ENCODE measurements around the gene STK36. TPM values are rescaled to one million over a fixed set of nuclear protein-coding genes. Genes with fewer than 3 reads are reported as not detected.

Gene STK36, protein sequence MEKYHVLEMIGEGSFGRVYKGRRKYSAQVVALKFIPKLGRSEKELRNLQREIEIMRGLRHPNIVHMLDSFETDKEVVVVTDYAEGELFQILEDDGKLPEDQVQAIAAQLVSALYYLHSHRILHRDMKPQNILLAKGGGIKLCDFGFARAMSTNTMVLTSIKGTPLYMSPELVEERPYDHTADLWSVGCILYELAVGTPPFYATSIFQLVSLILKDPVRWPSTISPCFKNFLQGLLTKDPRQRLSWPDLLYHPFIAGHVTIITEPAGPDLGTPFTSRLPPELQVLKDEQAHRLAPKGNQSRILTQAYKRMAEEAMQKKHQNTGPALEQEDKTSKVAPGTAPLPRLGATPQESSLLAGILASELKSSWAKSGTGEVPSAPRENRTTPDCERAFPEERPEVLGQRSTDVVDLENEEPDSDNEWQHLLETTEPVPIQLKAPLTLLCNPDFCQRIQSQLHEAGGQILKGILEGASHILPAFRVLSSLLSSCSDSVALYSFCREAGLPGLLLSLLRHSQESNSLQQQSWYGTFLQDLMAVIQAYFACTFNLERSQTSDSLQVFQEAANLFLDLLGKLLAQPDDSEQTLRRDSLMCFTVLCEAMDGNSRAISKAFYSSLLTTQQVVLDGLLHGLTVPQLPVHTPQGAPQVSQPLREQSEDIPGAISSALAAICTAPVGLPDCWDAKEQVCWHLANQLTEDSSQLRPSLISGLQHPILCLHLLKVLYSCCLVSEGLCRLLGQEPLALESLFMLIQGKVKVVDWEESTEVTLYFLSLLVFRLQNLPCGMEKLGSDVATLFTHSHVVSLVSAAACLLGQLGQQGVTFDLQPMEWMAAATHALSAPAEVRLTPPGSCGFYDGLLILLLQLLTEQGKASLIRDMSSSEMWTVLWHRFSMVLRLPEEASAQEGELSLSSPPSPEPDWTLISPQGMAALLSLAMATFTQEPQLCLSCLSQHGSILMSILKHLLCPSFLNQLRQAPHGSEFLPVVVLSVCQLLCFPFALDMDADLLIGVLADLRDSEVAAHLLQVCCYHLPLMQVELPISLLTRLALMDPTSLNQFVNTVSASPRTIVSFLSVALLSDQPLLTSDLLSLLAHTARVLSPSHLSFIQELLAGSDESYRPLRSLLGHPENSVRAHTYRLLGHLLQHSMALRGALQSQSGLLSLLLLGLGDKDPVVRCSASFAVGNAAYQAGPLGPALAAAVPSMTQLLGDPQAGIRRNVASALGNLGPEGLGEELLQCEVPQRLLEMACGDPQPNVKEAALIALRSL (N-terminal part only)
- 10 to 100 TPM; 19.0 to 32.3 TPM for total RNA-seq

DNA sequence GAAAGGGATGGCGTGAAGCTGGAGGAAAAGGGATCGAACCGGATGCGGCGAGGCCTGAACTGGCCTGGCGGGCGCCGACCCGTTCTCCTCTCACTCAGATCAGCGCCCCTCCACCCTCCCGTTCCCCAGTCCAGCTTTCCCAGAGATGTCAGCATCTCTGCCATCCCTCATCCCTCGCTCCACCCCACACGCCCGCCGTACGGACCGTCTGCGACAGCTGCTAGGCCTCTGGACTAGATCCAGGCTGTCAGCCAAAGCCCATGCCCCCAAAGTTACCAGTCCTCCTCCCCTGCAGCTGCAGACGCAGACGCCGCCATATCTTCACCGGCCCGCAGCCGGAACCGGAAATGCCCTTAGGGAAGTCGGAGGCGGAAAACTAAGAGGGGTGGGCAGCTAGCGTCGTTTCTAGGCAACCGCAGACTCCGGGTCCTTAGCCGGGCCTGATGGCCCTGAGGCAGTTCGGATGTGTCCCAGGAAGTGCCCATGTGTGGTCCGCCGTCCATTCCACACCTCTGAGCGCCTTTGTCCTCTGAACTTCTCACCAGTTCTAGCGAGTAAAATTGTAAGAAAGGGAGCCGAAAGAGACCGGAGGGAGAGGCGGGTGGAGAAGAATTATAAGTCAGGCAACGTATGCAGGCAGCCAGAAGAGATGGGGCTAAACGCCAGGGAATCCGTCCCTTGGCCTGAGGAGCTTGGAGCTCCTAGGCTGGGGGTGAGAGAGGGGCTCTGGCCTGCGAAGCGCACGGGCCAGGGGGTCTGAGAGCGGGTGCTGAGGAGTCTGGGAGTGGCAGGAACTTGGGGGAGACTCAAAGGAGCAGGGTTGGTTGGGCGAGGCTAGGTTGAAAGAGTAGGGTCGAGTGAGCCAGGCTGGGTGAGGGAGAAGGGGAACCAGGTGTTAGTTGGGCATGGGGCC, at the start of gene STK36, which contains the start of gene RNF25:
TSS of gene STK36 (plus strand) at position 433 of the 913 bp plus-strand sequence. CDS start 744 bp downstream, outside the sequence.
TSS of gene RNF25 (minus strand) at position 349 of the 913 bp plus-strand sequence. CDS start at position 317, 32 bp downstream.

DNA sequence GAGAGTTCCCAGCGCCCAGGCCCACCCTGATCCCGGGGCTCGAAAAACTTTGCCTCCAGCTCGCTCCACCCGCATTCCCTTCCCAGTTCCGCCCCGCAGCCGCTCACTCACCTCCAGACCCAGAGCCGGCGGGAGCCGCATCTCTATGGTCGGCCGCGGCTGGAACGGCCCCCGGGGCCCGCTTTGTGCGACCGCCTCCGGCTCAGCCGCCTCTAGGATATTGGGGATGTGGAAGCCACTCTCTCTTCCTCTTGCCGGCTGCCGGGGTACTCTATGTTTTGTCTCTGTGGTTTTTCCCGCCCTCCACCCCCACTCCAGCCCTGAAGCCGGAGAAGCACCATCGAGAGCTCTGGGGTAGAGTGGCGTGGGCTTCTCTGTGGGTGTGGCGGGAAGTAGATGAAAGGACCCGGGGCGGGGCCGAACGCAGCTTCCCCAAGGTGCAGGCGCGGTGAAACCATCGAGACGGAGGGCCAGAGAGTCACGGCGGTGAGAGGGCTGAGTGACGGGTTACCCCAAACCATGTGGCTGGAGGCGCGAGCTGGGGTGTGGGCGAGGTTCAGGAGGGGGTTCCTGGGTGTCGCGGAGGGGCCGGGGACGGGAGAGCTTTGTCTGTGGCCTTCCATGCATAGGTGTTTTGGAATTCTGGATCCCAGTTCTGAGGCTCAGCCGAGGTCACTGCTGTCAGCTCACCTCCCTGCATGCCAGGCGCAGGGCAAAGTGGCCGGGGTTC, 12.5 kb upstream of the STK36 start, which contains the start of the genes BCS1L and ZNF142:
TSS of gene BCS1L (plus strand) at position 426 of the 730 bp plus-strand sequence. CDS start 1,305 bp downstream, outside the sequence.
TSS of gene ZNF142 (minus strand) at position 366 of the 730 bp plus-strand sequence. CDS start 3,194 bp downstream, outside the sequence.

DNA sequence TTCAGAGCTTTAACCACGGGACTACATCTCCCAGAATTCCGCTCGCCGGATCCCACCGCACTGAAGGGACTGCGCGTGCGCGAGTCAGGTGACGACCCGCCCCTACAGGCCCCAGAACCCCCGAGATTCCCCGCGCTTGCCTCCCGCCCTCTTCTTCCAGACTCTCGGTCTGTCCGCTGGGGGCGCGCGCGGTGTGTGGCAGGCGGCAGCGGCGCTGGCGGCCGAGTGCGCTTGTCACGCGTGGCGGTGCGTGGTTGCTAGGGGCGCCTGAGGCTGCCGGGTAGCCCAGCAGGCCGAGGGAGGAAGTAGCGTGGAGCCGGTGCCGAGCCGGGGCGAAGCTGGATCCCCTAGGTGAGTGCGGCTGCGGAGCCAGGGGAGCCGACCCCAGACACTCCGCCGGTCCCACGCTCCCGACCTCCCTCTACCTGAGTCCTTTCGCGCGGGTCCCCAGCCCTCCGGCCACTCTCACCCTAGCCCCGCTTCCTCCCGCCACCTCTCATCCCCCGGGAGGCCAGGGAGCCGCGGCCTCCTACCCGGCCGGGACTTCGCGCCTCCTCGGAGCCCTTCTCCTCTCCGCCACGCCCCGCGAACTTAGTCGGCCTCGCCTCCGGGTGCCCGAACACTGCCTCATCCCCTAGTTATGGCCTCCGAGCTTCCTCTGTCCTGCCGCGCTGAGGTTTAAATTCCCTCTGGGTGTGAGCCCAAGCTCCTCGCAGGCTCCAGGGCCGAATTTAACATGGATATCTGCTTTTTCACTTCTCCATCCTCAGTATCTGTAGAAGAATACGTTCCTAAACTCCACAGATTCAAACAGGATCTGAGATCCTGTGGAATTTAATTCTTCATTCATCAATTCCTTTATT, 39.0 kb downstream of the STK36 start, which contains the start of gene TTLL4:
TSS of gene TTLL4 (plus strand) at position 149 of the 863 bp plus-strand sequence. CDS start 26,842 bp downstream, outside the sequence.

Other genes with a start within 250 kb of the STK36 start
- gene USP37, start 103.7 kb upstream of the STK36 start, total RNA-seq: 10 to 100 TPM; 12.0 to 16.3 TPM
- 100 to 1,000 TPM in 1 of 2 donors, 10 to 100 TPM in 1; 88.1 to 126 TPM for gene CNOT9, start 103.2 kb upstream of the STK36 start, total RNA-seq
- gene PLCD4, start 64.2 kb upstream of the STK36 start, total RNA-seq: 1 to 10 TPM; 9.0 to 9.6 TPM
- gene ZNF142, start 12.5 kb upstream of the STK36 start, total RNA-seq: 10 to 100 TPM; 13.0 to 15.5 TPM
- 10 to 100 TPM; 27.5 to 35.0 TPM for gene BCS1L, start 12.4 kb upstream of the STK36 start, total RNA-seq
- 10 to 100 TPM; 42.7 to 56.6 TPM for gene RNF25, start 84 bp upstream of the STK36 start, total RNA-seq
- 10 to 100 TPM; 33.7 to 38.6 TPM for gene TTLL4, start 38.7 kb downstream of the STK36 start, total RNA-seq
- 100 to 1,000 TPM; 184 to 304 TPM for gene CYP27A1, start 110.1 kb downstream of the STK36 start, total RNA-seq
- gene PRKAG3, start 159.7 kb downstream of the STK36 start, total RNA-seq: not detected
- 1 to 10 TPM in 1 of 2 donors, under 1 TPM in 1; 0.34 to 1.7 TPM for gene WNT6, start 187.7 kb downstream of the STK36 start, total RNA-seq
- gene WNT10A, start 208.8 kb downstream of the STK36 start, total RNA-seq: under 1 TPM in 1 of 2 donors, not detected in 1; 0.34 TPM

Measured in melanocyte of skin (primary cell).